Measurements from ENCODE around the gene IRF4. TPM values are rescaled to one million over a fixed set of nuclear protein-coding genes. Genes with fewer than 3 reads are reported as not detected.

The IRF4 gene
- total and polyA plus RNA-seq, 4 donors: 0.85 to 5.0 (median 2.9) TPM

DNA sequence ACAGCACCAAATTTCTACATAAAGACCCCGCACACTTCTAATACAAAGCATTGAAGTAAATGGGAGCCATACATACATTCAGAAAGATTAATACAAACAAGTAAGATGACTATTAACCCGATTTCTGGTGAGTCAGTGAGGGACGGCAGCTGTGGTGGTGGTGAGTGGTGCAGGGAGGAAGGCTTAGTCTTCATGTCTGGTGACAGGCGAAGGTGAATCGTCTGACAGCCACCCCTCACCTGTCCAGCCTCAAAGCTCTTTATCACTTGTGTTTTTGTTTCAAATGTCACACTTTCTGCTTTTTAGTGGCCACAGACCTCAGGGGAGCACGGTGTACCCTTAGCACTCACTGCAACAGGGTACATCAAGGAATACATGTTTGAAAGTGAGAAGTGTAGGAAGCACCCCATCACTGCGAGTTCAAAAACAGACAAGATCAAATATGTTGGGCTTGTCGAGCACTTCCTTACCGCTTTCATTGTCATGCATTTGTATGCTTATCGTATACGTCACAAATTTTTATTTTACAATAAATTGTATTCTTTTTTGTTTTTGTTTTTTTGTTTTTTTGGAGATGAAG lies 63.5 kb downstream of the IRF4 start:
- H3K36me3 ChIP-seq (ENCODE audit: control insufficient read depth in 4 of 4, insufficient read depth in 4 of 4, low read length in 4 of 4): no peaks in the 10 kb centered on the region
- H3K27ac ChIP-seq (ENCODE audit: low read depth in 1 of 2, low read length in 1 of 2): no peak overlapping the region
- ATAC-seq (ENCODE audit: insufficient read depth, low FRiP score) (no peak), DNase-seq (no peak)
- H3K4me3 ChIP-seq: no peak overlapping the region
- no peak overlapping the region for H3K9ac ChIP-seq (ENCODE audit: insufficient read depth in 1 of 2, low read length in 2 of 2)
- TF ChIP-seq, protein P1, sequence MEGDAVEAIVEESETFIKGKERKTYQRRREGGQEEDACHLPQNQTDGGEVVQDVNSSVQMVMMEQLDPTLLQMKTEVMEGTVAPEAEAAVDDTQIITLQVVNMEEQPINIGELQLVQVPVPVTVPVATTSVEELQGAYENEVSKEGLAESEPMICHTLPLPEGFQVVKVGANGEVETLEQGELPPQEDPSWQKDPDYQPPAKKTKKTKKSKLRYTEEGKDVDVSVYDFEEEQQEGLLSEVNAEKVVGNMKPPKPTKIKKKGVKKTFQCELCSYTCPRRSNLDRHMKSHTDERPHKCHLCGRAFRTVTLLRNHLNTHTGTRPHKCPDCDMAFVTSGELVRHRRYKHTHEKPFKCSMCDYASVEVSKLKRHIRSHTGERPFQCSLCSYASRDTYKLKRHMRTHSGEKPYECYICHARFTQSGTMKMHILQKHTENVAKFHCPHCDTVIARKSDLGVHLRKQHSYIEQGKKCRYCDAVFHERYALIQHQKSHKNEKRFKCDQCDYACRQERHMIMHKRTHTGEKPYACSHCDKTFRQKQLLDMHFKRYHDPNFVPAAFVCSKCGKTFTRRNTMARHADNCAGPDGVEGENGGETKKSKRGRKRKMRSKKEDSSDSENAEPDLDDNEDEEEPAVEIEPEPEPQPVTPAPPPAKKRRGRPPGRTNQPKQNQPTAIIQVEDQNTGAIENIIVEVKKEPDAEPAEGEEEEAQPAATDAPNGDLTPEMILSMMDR (IDR thresholded peaks at IDR 0.05; ENCODE audit: control extremely low read depth, extremely low read depth): no peak
- no peaks in the 10 kb centered on the region for H3K27me3 ChIP-seq (ENCODE audit: control insufficient read depth in 3 of 3, insufficient read depth in 3 of 3, low read length in 2 of 3)
- H3K9me3 ChIP-seq (ENCODE audit: control insufficient read depth in 4 of 4, insufficient read depth in 3 of 4, low read length in 3 of 4): peaks cover 0 to 2% (median 0%) of the 10 kb centered on the region in 4 donors
- WGBS, 2 donors: 87 to 93% methylated on average over 11 of the region's 11 CpGs
- peaks cover 0 to 11% (median 0%) of the 10 kb centered on the region in 5 donors for H3K4me1 ChIP-seq (ENCODE audit: control insufficient read depth in 5 of 5, insufficient read depth in 5 of 5, low read length in 5 of 5)

DNA sequence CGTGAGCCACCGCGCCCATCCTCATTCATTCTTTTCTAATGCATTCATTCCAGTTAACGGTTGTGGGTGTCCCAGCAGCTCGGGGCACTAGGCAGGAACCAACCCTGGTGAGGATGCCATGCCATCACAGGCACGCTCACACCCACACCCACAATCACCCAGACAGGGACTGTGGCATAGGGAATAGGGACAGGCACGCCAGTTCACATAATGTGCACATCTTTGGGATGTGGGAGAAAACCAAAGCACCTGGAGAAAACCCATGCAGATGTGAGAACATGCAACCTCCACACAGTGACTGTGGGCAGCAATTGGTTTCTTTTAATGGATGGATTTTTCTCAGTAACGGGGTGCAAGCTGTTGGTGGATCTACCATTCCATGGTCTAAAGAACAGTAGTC lies 64.3 kb downstream of the IRF4 start:
- Histone ChIP-seq H3K4me1 (ENCODE audit: control insufficient read depth in 5 of 5, insufficient read depth in 5 of 5, low read length in 5 of 5) (peaks cover 0 to 11% (median 0%) of the 10 kb centered on the region in 5 donors), H3K36me3 (ENCODE audit: control insufficient read depth in 4 of 4, insufficient read depth in 4 of 4, low read length in 4 of 4) (no peaks in the 10 kb centered on the region), H3K9ac (ENCODE audit: insufficient read depth in 1 of 2, low read length in 2 of 2) (no peak overlapping the region), H3K27ac (ENCODE audit: low read depth in 1 of 2, low read length in 1 of 2) (no peak overlapping the region), H3K4me3 (no peak overlapping the region), H3K27me3 (ENCODE audit: control insufficient read depth in 3 of 3, insufficient read depth in 3 of 3, low read length in 2 of 3) (no peaks in the 10 kb centered on the region), H3K9me3 (ENCODE audit: control insufficient read depth in 4 of 4, insufficient read depth in 3 of 4, low read length in 3 of 4) (peaks cover 0 to 2% (median 0%) of the 10 kb centered on the region in 4 donors)
- WGBS, 2 donors: 90 to 94% methylated on average over 8 of the region's 8 CpGs
- TF ChIP-seq, protein P1 (IDR thresholded peaks at IDR 0.05; ENCODE audit: control extremely low read depth, extremely low read depth): no peak
- ATAC-seq (ENCODE audit: insufficient read depth, low FRiP score) (no peak), DNase-seq (no peak)

DNA sequence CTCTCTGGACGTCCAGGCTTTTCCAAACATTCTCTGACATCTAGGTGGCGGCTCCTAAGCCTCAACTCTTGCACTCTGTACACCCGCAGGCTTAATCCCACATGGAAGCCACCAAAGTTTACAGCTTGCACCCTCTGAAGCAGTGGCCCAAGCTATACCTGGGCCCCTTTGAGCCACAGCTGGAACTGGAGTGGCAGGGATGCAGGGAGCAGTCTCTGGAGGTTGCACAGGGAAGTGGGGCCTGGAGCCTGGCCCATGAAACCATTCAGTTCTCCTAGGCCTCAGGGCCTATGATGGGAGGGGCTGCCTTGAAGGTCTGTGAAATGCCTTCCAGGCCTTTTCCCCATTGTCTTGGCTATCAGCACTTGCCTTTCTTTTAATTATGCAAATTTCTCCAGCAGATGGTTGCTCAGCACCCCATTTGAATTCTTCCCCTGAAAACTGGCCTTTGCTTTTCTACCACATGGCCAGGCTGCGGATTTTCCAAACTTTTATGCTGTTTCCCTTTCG lies 64.9 kb downstream of the IRF4 start:
- H3K4me1 ChIP-seq (ENCODE audit: control insufficient read depth in 5 of 5, insufficient read depth in 5 of 5, low read length in 5 of 5): peaks cover 0 to 11% (median 0%) of the 10 kb centered on the region in 5 donors
- no peaks in the 10 kb centered on the region for H3K36me3 ChIP-seq (ENCODE audit: control insufficient read depth in 4 of 4, insufficient read depth in 4 of 4, low read length in 4 of 4)
- no peaks in the 10 kb centered on the region for H3K27me3 ChIP-seq (ENCODE audit: control insufficient read depth in 3 of 3, insufficient read depth in 3 of 3, low read length in 2 of 3)
- no peak overlapping the region for H3K27ac ChIP-seq (ENCODE audit: low read depth in 1 of 2, low read length in 1 of 2)
- H3K9ac ChIP-seq (ENCODE audit: insufficient read depth in 1 of 2, low read length in 2 of 2): no peak overlapping the region
- H3K9me3 ChIP-seq (ENCODE audit: control insufficient read depth in 4 of 4, insufficient read depth in 3 of 4, low read length in 3 of 4): peaks cover 0 to 2% (median 0%) of the 10 kb centered on the region in 4 donors
- no peak overlapping the region for H3K4me3 ChIP-seq
- ATAC-seq (ENCODE audit: insufficient read depth, low FRiP score) (no peak), DNase-seq (no peak)
- TF ChIP-seq, protein P1 (IDR thresholded peaks at IDR 0.05; ENCODE audit: control extremely low read depth, extremely low read depth): no peak
- 90 to 94% methylated on average over 5 of the region's 5 CpGs for WGBS, 2 donors

All from lung (tissue), 12 donors.